Hepatocyte (in vitro differentiated cells): ENCODE results near the gene GALNT14. TPM values are rescaled to one million over a fixed set of nuclear protein-coding genes. Genes with fewer than 3 reads are reported as not detected.

Source experiments
- DNase-seq: peaks from one replicate; pipeline ENCODE4 v3.0.0-alpha.2; 2016; ENCODE audit warnings: low spot score
- H2AFZ ChIP-seq: fragments of 200-600 bp; sonication (generic); 2 replicates; pipeline ENCODE4 v1.6.0; 2016; ENCODE audit warnings: antibody characterized with exemption, mild to moderate bottlenecking
- H3K27ac ChIP-seq: fragments of 200-600 bp; sonication (generic); 2 replicates; pipeline ENCODE4 v1.5.1; 2016; ENCODE audit warnings: mild to moderate bottlenecking
- H3K27me3 ChIP-seq: fragments of 200-600 bp; sonication (generic); 2 replicates; pipeline ENCODE4 v1.6.1; 2016
- H3K36me3 ChIP-seq: fragments of 200-600 bp; sonication (generic); replicated peaks from 2 replicates; pipeline ENCODE4 v1.5.1; 2016; ENCODE audit warnings: low read depth; ENCODE audit not compliant: insufficient read depth
- H3K4me1 ChIP-seq: fragments of 200-600 bp; sonication (generic); 2 replicates; pipeline ENCODE4 v1.5.1; 2016; ENCODE audit warnings: mild to moderate bottlenecking, moderate library complexity; ENCODE audit not compliant: insufficient read depth
- H3K4me2 ChIP-seq: fragments of 200-600 bp; sonication (generic); 2 replicates; pipeline ENCODE4 v1.6.0; 2016
- H3K4me3 ChIP-seq: fragments of 200-600 bp; sonication (generic); 2 replicates; pipeline ENCODE4 v1.5.1; 2016; ENCODE audit warnings: mild to moderate bottlenecking
- H3K79me2 ChIP-seq: fragments of 200-600 bp; sonication (generic); 2 replicates; pipeline ENCODE4 v1.6.0; 2017; ENCODE audit warnings: mild to moderate bottlenecking
- H3K9me2 ChIP-seq: fragments of 200-600 bp; sonication (generic); replicated peaks from 2 replicates; pipeline ENCODE4 v1.6.0; 2017; ENCODE audit warnings: mild to moderate bottlenecking; ENCODE audit not compliant: insufficient read depth
- H3K9me3 ChIP-seq: fragments of 200-600 bp; sonication (generic); 2 replicates; pipeline ENCODE4 v1.5.1; 2016; ENCODE audit warnings: low read depth, mild to moderate bottlenecking
- H4K20me1 ChIP-seq: fragments of 200-600 bp; sonication (generic); 2 replicates; pipeline ENCODE4 v1.6.0; 2016; ENCODE audit warnings: mild to moderate bottlenecking; ENCODE audit not compliant: insufficient read depth, poor library complexity, severe bottlenecking
- CTCF ChIP-seq: fragments of 200-600 bp; sonication (generic); IDR thresholded peaks from 2 replicates; pipeline ENCODE4 v1.5.1; 2016; ENCODE audit warnings: antibody characterized with exemption, mild to moderate bottlenecking; ENCODE audit not compliant: poor library complexity
- EZH2 ChIP-seq: fragments of 200-600 bp; sonication (generic); IDR thresholded peaks from 2 replicates; pipeline ENCODE4 v1.6.1; 2016; ENCODE audit warnings: antibody characterized with exemption, mild to moderate bottlenecking, borderline replicate concordance
- EZH2phosphoT487 ChIP-seq: fragments of 200-600 bp; sonication (generic); IDR thresholded peaks from one replicate; pipeline ENCODE4 v1.6.1; 2018; ENCODE audit warnings: antibody characterized with exemption, mild to moderate bottlenecking, low read depth, moderate library complexity; ENCODE audit not compliant: unreplicated experiment, severe bottlenecking
- WGBS: methylation state at CpG from one replicate; pipeline ENCODE4 v1.1.6; 2016; ENCODE audit warnings: low lambda C conversion rate; ENCODE audit errors: missing lambda C conversion rate; 5-methylcytosine and 5-hydroxymethylcytosine counted together
- polyA plus RNA-seq: library from polyadenylated mRNA; unstranded; fragments of >200 nt; fragmentation: Nextera tagmentation; extraction: Ambion mirVana; gene quantifications from 2 replicates; pipeline ENCODE4 v1.2.1, GENCODE V29; 2016
- total RNA-seq: library from RNA; depleted of rRNA; stranded (reverse); fragments of >200 nt; gene quantifications from 2 replicates; pipeline ENCODE4 v1.2.3, GENCODE V29; 2014

GALNT14 gene
- total and polyA plus RNA-seq, 2 experiments from 2014 or later, result 2.2 to 2.9 TPM

DNA sequence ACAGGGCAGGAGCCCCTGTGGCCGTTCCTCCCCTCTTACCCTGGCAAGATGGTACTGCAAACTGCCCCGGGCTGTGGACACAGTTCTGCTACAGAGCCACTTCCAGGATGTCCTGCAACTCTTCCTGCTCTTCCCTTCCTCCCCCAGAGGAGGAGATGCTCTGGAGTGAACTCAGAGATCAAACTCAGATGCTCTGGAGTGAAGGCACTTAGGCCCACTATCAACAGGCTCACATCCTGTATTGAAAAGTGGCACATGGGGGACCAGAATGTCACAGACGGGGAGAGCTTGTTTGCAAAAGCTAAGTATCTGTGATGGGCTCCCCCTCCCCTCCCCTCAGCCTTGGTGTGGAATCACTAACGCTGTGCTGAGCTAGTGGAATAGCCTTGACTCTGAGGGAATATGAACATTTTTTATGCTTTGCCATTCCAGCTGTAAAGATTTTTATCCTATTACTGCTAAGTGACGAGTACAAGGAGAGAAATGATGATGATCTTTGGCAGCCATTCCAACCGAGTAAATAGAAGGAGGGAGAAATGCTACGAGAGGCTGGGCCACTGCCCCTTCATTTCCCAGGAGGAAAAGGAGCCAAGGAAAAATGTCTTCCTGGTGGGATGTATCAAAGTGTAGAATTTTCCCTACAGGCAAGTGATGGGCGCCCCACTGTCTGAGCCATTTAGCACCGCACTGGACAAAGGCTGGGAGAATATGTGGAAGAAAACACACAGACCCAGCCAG lies 152.6 kb downstream of the GALNT14 start:
- H3K27ac ChIP-seq, result no peak overlapping the region
- no peak overlapping the region for H3K4me3 ChIP-seq
- H3K9me3 ChIP-seq, result no peaks in the 10 kb centered on the region
- no peak overlapping the region for H2AFZ ChIP-seq
- H3K4me1 ChIP-seq, result peaks cover 7% of the 10 kb centered on the region
- H3K9me2 ChIP-seq, result no peaks in the 10 kb centered on the region
- no peaks in the 10 kb centered on the region for H3K36me3 ChIP-seq
- TF ChIP-seq EZH2phosphoT487, result no peak
- TF ChIP-seq EZH2, result no peak
- TF ChIP-seq CTCF, result no peak
- H4K20me1 ChIP-seq, result no peaks in the 10 kb centered on the region
- DNase-seq, result no peak
- H3K79me2 ChIP-seq, result no peaks in the 10 kb centered on the region
- H3K4me2 ChIP-seq, result no peak overlapping the region
- 73% methylated on average over 9 of the region's 9 CpGs for WGBS
- H3K27me3 ChIP-seq, result peaks cover 4% of the 10 kb centered on the region

- 81% methylated on average over 2 of the region's 2 CpGs for WGBS
- TF ChIP-seq CTCF (no peak), EZH2 (no peak)
- Histone ChIP-seq H3K27me3 (peaks cover 4% of the 10 kb centered on the region), H3K4me3 (no peak overlapping the region), H2AFZ (no peak overlapping the region), H3K36me3 (no peaks in the 10 kb centered on the region), H3K79me2 (no peaks in the 10 kb centered on the region), H3K4me1 (peaks cover 7% of the 10 kb centered on the region), H3K27ac (no peak overlapping the region), H3K9me2 (no peaks in the 10 kb centered on the region), H3K9me3 (no peaks in the 10 kb centered on the region), H3K4me2 (no peak overlapping the region), H4K20me1 (no peaks in the 10 kb centered on the region)
- DNase-seq, result no peak
Measured at GRCh38 chr2:30984148-30984547, 154.1 kb downstream of the GALNT14 start.

GRCh38 chr2:30981510-30981909 lies 156.7 kb downstream of the GALNT14 start:
- H3K4me1 ChIP-seq, result peaks cover 7% of the 10 kb centered on the region
- peak; percentile 64 for DNase-seq
- no peak overlapping the region for H3K4me2 ChIP-seq
- no peaks in the 10 kb centered on the region for H3K36me3 ChIP-seq
- no peaks in the 10 kb centered on the region for H3K9me3 ChIP-seq
- H3K27ac ChIP-seq, result peak overlapping the region; percentile 38
- H2AFZ ChIP-seq, result no peak overlapping the region
- 45% methylated on average over 8 of the region's 8 CpGs for WGBS
- H3K27me3 ChIP-seq, result no peaks in the 10 kb centered on the region
- no peak overlapping the region for H3K4me3 ChIP-seq
- H4K20me1 ChIP-seq, result no peaks in the 10 kb centered on the region
- no peaks in the 10 kb centered on the region for H3K79me2 ChIP-seq
- H3K9me2 ChIP-seq, result no peaks in the 10 kb centered on the region
- TF ChIP-seq EZH2phosphoT487 (no peak), CTCF (no peak), EZH2 (no peak)

- 36% methylated on average over 3 of the region's 3 CpGs for WGBS
- Histone ChIP-seq H3K79me2 (no peaks in the 10 kb centered on the region), H3K9me2 (no peaks in the 10 kb centered on the region), H3K36me3 (no peaks in the 10 kb centered on the region), H3K4me1 (peaks cover 7% of the 10 kb centered on the region), H4K20me1 (no peaks in the 10 kb centered on the region), H3K9me3 (no peaks in the 10 kb centered on the region), H3K27me3 (no peaks in the 10 kb centered on the region), H3K4me2 (no peak overlapping the region), H3K4me3 (no peak overlapping the region), H2AFZ (no peak overlapping the region), H3K27ac (peak overlapping the region; percentile 38)
- TF ChIP-seq EZH2phosphoT487, result no peak
- no peak for TF ChIP-seq EZH2
- no peak for TF ChIP-seq CTCF
- DNase-seq, result peak; percentile 22
Measured at GRCh38 chr2:30981096-30981495, 157.1 kb downstream of the GALNT14 start.
